Gastrocnemius medialis (tissue), 4 donors: ENCODE data around the gene FAM110A. TPM values are rescaled to one million over a fixed set of nuclear protein-coding genes. Genes with fewer than 3 reads are reported as not detected.
"Not testable (repeated sequence)": the region's sequence is repeated elsewhere in the genome, so short reads cannot be mapped to it uniquely, and the experiment has no call there.

Experiments
- ATAC-seq, 2 donors: fragments of 150-250 bp; one replicate each; pipeline ENCODE4 v1.9.1; 2016
- DNase-seq, 2 donors: peaks; one replicate each; pipeline ENCODE4 v3.0.0-alpha.2; 2019
- H3K27ac ChIP-seq, 4 donors: fragments of 200-600 bp; sonication (generic); 1 replicate in 1 of 4; 2 replicates in 3 of 4; pipeline ENCODE4 v1.5.1; 2016 to 2018; ENCODE audit warnings: mild to moderate bottlenecking in 2 of 4, moderate library complexity in 1 of 4
- H3K27me3 ChIP-seq, 3 donors: fragments of 200-600 bp; sonication (generic) in 2 of 3; 1 replicate in 1 of 3; 2 replicates in 2 of 3; pipeline versions ENCODE4 v1.5.1 to v1.6.0; 2016 to 2019; ENCODE audit warnings: mild to moderate bottlenecking in 1 of 3, moderate library complexity in 1 of 3
- H3K36me3 ChIP-seq, 2 donors: fragments of 200-600 bp; sonication (generic) in 1 of 2; one replicate each; pipeline ENCODE4 v1.5.1; 2017 to 2018
- H3K4me1 ChIP-seq, 2 donors: fragments of 200-600 bp; sonication (generic) in 1 of 2; one replicate each; pipeline ENCODE4 v1.5.1; 2016 to 2017; ENCODE audit warnings: mild to moderate bottlenecking in 2 of 2
- H3K4me3 ChIP-seq, 4 donors: fragments of 200-600 bp; sonication (generic) in 3 of 4; 1 replicate in 1 of 4; 2 replicates in 3 of 4; pipeline ENCODE4 v1.5.1; 2016 to 2019; ENCODE audit warnings: mild to moderate bottlenecking in 2 of 4
- H3K9me3 ChIP-seq, 3 donors: fragments of 200-600 bp; sonication (generic) in 2 of 3; 1 replicate in 1 of 3; 2 replicates in 2 of 3; pipeline ENCODE4 v1.5.1; 2016 to 2019
- POLR2A ChIP-seq, 2 donors: fragments of 450-650 bp; IDR thresholded peaks; one replicate each; pipeline ENCODE4 v1.6.1; 2017; ENCODE audit warnings: antibody characterized with exemption in 2 of 2, mild to moderate bottlenecking in 2 of 2, moderate library complexity in 2 of 2
- in situ Hi-C, 4 donors: fragments of 200-750 bp; cut with MboI; loops; one replicate each; pipeline versions ENCODE4 v1.15.0 to v1.8.0; 2017; ENCODE audit warnings: low sequenced_read_pairs in 4 of 4
- intact Hi-C: fragments of 100-400 bp; cut with DNase I; formaldehyde crosslinking; loops from one replicate; pipeline ENCODE4 v1.15.1; 2023; ENCODE audit warnings: low total_unique reads
- total RNA-seq, 4 donors: library from RNA; depleted of rRNA; stranded (reverse); fragments of >200 nt; gene quantifications; one replicate each; pipeline versions ENCODE4 v1.1.0 to v1.2.3, GENCODE V29; 2016
- TF ChIP-seq, protein P1 (sequence below), 5 experiments: fragments of 450-650 bp in 3 of 5; fragments of 200-600 bp in 2 of 5; sonication (generic) in 2 of 5; IDR thresholded peaks in 4 of 5; conservative IDR thresholded peaks in 1 of 5; 1 replicate in 4 of 5; 2 replicates in 1 of 5; pipeline ENCODE4 v1.5.1; 2016 to 2019; ENCODE audit warnings: antibody characterized with exemption in 5 of 5, mild to moderate bottlenecking in 3 of 5, moderate library complexity in 3 of 5

The FAM110A gene
- total RNA-seq, 4 donors from 2014 or later: 0.25 to 6.2 (median 1.9) TPM

DNA sequence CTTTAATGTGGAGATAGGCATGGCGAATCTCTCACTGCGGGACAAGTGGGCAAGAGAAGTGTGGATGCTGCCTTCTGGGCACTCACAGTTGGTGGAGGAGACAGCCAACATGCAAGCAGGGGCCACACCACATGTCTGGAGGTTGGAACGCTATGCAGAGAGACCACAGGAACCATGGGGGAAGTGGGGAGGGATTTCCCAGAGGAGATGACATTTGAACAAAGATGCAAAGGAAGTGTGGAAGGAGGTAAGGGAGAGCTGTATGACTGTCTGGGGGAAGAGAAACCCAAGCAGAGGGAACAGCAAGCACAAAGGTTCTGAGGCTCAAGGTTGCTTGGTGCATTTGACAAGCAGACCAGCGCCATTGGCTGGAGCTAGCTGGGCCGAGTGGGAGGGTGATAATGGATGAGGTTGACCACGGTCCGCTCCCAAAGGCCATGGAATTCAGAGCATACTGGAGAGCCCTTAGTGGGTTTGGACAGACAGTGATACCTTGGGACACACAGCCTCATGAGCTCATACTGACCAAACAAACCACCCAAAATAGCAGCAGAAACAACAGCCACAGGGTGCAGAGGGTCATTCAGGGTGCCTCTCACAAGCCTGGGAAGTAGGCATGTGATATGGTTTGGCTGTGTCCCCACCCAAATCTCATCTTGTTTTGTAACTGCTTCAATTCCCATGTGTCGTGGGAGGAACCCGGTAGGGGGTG lies 7.6 kb upstream of the FAM110A start:
- Histone ChIP-seq H3K4me1 (peaks cover 26 to 29% of the 10 kb centered on the region in 2 donors), H3K27ac (no peak overlapping the region), H3K36me3 (no peaks in the 10 kb centered on the region), H3K9me3 (no peaks in the 10 kb centered on the region), H3K27me3 (no peaks in the 10 kb centered on the region), H3K4me3 (no peak overlapping the region)
- TF ChIP-seq, protein P1, sequence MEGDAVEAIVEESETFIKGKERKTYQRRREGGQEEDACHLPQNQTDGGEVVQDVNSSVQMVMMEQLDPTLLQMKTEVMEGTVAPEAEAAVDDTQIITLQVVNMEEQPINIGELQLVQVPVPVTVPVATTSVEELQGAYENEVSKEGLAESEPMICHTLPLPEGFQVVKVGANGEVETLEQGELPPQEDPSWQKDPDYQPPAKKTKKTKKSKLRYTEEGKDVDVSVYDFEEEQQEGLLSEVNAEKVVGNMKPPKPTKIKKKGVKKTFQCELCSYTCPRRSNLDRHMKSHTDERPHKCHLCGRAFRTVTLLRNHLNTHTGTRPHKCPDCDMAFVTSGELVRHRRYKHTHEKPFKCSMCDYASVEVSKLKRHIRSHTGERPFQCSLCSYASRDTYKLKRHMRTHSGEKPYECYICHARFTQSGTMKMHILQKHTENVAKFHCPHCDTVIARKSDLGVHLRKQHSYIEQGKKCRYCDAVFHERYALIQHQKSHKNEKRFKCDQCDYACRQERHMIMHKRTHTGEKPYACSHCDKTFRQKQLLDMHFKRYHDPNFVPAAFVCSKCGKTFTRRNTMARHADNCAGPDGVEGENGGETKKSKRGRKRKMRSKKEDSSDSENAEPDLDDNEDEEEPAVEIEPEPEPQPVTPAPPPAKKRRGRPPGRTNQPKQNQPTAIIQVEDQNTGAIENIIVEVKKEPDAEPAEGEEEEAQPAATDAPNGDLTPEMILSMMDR (IDR thresholded peaks at IDR 0.05 in 4 of 5, conservative IDR thresholded peaks at IDR 0.05 in 1 of 5): no peak
- no peak for TF ChIP-seq POLR2A (IDR thresholded peaks at IDR 0.05)
- intact Hi-C loops (no loop called here), in situ Hi-C loops (no loop called here)
- no peak for DNase-seq
- no peak for ATAC-seq

- in situ Hi-C loops (no loop called here), intact Hi-C loops (no loop called here)
- Histone ChIP-seq H3K27me3 (no peaks in the 10 kb centered on the region), H3K9me3 (no peaks in the 10 kb centered on the region), H3K4me3 (no peak overlapping the region), H3K27ac (no peak overlapping the region), H3K36me3 (no peaks in the 10 kb centered on the region), H3K4me1 (peaks cover 16 to 19% of the 10 kb centered on the region in 2 donors)
- ATAC-seq (no peak), DNase-seq (no peak)
- TF ChIP-seq POLR2A (IDR thresholded peaks at IDR 0.05): no peak
- TF ChIP-seq, protein P1 (IDR thresholded peaks at IDR 0.05 in 4 of 5, conservative IDR thresholded peaks at IDR 0.05 in 1 of 5): no peak
These were observed 6.7 kb upstream of the FAM110A start for GRCh38 chr20:826695-827323.

- in situ Hi-C loops, H3K9me3 ChIP-seq, H3K36me3 ChIP-seq, H3K27me3 ChIP-seq, H3K4me3 ChIP-seq, DNase-seq, H3K27ac ChIP-seq, ATAC-seq, intact Hi-C loops: not testable (repeated sequence)
- H3K4me1 ChIP-seq: peaks cover 14 to 15% of the 10 kb centered on the region in 2 donors
These were observed 5.5 kb upstream of the FAM110A start for GRCh38 chr20:827981-828380.

- Histone ChIP-seq H3K27me3 (no peaks in the 10 kb centered on the region), H3K36me3 (no peaks in the 10 kb centered on the region), H3K27ac (no peak overlapping the region), H3K4me1 (peaks cover 14% of the 10 kb centered on the region in 2 donors), H3K9me3 (no peaks in the 10 kb centered on the region), H3K4me3 (no peak overlapping the region)
- in situ Hi-C loops: no loop called here
- intact Hi-C loops: no loop called here
- DNase-seq (no peak), ATAC-seq (no peak)
- no peak for TF ChIP-seq POLR2A (IDR thresholded peaks at IDR 0.05)
- TF ChIP-seq, protein P1 (IDR thresholded peaks at IDR 0.05 in 4 of 5, conservative IDR thresholded peaks at IDR 0.05 in 1 of 5): no peak
These were observed 4.5 kb upstream of the FAM110A start for GRCh38 chr20:828987-829386.

DNA sequence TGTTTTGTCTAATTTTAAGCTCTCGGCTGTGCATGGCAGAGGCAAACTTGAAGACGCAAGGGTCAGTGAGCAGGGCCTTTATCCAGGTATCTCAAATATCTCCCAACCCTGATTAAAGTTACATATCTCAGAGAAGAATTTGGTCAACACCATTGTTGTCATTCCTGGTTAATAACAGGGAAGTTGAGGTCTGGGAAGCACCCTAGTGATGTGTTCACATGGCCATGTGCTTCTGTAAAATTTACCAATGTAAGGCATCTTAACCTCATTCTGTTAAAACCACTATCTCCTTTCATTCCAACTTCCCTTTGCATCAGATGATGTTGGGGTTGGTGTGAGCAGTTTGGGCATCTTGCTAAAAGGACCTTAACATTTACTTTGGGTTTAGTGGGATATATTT lies 4.0 kb upstream of the FAM110A start:
- intact Hi-C loops: no loop called here
- in situ Hi-C loops: no loop called here

More for the DNA sequence above, 4.0 kb upstream of the FAM110A start:
- no peak for DNase-seq
- no peak overlapping the region for H3K4me3 ChIP-seq
- H3K9me3 ChIP-seq: no peaks in the 10 kb centered on the region
- H3K36me3 ChIP-seq: no peaks in the 10 kb centered on the region
- H3K4me1 ChIP-seq: peaks cover 18 to 19% of the 10 kb centered on the region in 2 donors
- no peak overlapping the region for H3K27ac ChIP-seq
- no peaks in the 10 kb centered on the region for H3K27me3 ChIP-seq
- ATAC-seq: no peak
- no peak for TF ChIP-seq POLR2A (IDR thresholded peaks at IDR 0.05)
- TF ChIP-seq, protein P1 (IDR thresholded peaks at IDR 0.05 in 4 of 5, conservative IDR thresholded peaks at IDR 0.05 in 1 of 5): no peak
